Astrocyte of the hippocampus (primary cell): Measurements from ENCODE around the gene PNN.

Experiments used
- DNase-seq: peaks from one replicate; pipeline ENCODE4 v3.0.0; 2011; ENCODE audit warnings: low read depth, low spot score

PNN gene

DNA sequence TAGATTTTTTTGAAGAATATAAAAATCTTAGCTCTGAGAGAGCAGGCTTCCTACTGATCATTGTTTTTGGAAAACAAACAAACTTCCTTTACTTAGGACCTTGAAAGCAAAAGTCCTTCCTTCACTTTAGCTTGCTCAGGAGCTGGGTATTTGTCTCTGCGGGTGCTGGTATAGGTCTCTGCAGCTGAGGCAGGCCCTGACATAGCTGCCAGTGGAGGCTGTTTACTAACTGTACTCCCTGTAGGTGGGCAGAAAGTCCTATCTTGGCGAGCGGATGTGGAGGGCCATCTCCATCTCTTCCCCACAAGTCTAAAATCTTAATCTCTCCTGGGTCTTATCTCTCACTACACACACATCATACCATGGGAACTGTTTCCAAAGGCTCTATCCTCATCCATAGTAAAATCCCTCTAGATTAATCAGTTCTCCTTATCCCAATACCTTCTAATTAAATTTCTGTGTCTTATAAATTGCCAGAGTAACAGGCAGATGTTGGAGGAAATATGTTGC is 54.6 kb downstream of the PNN start:
- DNase-seq, result no peak

GRCh38 chr14:39230416-39231035 is 55.5 kb downstream of the PNN start:
- no peak for DNase-seq

GRCh38 chr14:39231751-39232553 is 56.9 kb downstream of the PNN start:
- DNase-seq, result peak; percentile 41
